Measurements from ENCODE around the gene BIRC6. TPM values are rescaled to one million over a fixed set of nuclear protein-coding genes. Genes with fewer than 3 reads are reported as not detected.

The BIRC6 gene
- total RNA-seq, 3 donors from 2014 or later (not counting 1 experiment from before 2014, with no cell fraction given) = 190 to 225 (median 224) TPM

GRCh38 chr2:32376756-32377155, 19.9 kb downstream of the BIRC6 start:
- Mint-ChIP-seq H3K9me3 (no peaks in the 10 kb centered on the region), H3K4me1 (peaks cover 58 to 59% of the 10 kb centered on the region in 2 donors)
- no peak for DNase-seq

GRCh38 chr2:32377928-32378327, 21.1 kb downstream of the BIRC6 start:
- peak overlapping the region in 1 of 2 donors; percentile 29 for H3K27ac Mint-ChIP-seq
- H3K9me3 ChIP-seq (ENCODE audit: control insufficient read depth, insufficient read depth, low read length) = no peaks in the 10 kb centered on the region
- DNase-seq (no peak), ATAC-seq (no peak)
- H3K36me3 ChIP-seq (ENCODE audit: control insufficient read depth, insufficient read depth, low read length) = peaks cover 14% of the 10 kb centered on the region
- H3K27ac ChIP-seq (ENCODE audit: low read length) = no peak overlapping the region
- H3K27me3 ChIP-seq (ENCODE audit: control insufficient read depth, insufficient read depth, low read length) = no peaks in the 10 kb centered on the region
- H3K9me3 Mint-ChIP-seq = no peaks in the 10 kb centered on the region
- H3K4me3 ChIP-seq (ENCODE audit: low read length) = no peak overlapping the region
- peaks cover 4% of the 10 kb centered on the region for H3K4me1 ChIP-seq (ENCODE audit: control insufficient read depth, insufficient read depth, low read length)
- intact Hi-C loops (cut with micrococcal nuclease) = no loop called here
- 100% methylated on average over 1 of the region's 1 CpG for WGBS (ENCODE audit: insufficient coverage)
- H3K4me1 Mint-ChIP-seq = peaks cover 55% of the 10 kb centered on the region in 2 donors
- no peak overlapping the region for H3K4me3 Mint-ChIP-seq
- H3K27me3 Mint-ChIP-seq (ENCODE audit: low read depth in 2 of 2) = no peaks in the 10 kb centered on the region
- H3K36me3 Mint-ChIP-seq = peaks cover 5% of the 10 kb centered on the region
- no peak for TF ChIP-seq CTCF (IDR thresholded peaks at IDR 0.05)

More at GRCh38 chr2:32376756-32377155, 19.9 kb downstream of the BIRC6 start:
- Histone ChIP-seq H3K9me3 (ENCODE audit: control insufficient read depth, insufficient read depth, low read length) (no peaks in the 10 kb centered on the region), H3K27me3 (ENCODE audit: control insufficient read depth, insufficient read depth, low read length) (no peaks in the 10 kb centered on the region), H3K36me3 (ENCODE audit: control insufficient read depth, insufficient read depth, low read length) (peaks cover 9% of the 10 kb centered on the region), H3K4me1 (ENCODE audit: control insufficient read depth, insufficient read depth, low read length) (peaks cover 4% of the 10 kb centered on the region), H3K27ac (ENCODE audit: low read length) (no peak overlapping the region), H3K4me3 (ENCODE audit: low read length) (no peak overlapping the region)
- H3K36me3 Mint-ChIP-seq = peaks cover 1% of the 10 kb centered on the region
- H3K27me3 Mint-ChIP-seq (ENCODE audit: low read depth in 2 of 2) = no peaks in the 10 kb centered on the region
- TF ChIP-seq CTCF (IDR thresholded peaks at IDR 0.05) = no peak
- no peak overlapping the region for H3K4me3 Mint-ChIP-seq
- peak overlapping the region; percentile 29 to 30 for H3K27ac Mint-ChIP-seq
- intact Hi-C loops (cut with micrococcal nuclease) = no loop called here
- ATAC-seq = peak in 1 of 3 donors; percentile 32

GRCh38 chr2:32379352-32379751, 22.5 kb downstream of the BIRC6 start:
- intact Hi-C loops (cut with micrococcal nuclease) = no loop called here
- DNase-seq (no peak), ATAC-seq (no peak)
- Mint-ChIP-seq H3K4me1 (peaks cover 44 to 45% of the 10 kb centered on the region in 2 donors), H3K9me3 (no peaks in the 10 kb centered on the region), H3K4me3 (no peak overlapping the region), H3K27me3 (ENCODE audit: low read depth in 2 of 2) (no peaks in the 10 kb centered on the region), H3K36me3 (peaks cover 5% of the 10 kb centered on the region), H3K27ac (peak overlapping the region; percentile 21 to 29)
- Histone ChIP-seq H3K4me3 (ENCODE audit: low read length) (no peak overlapping the region), H3K9me3 (ENCODE audit: control insufficient read depth, insufficient read depth, low read length) (no peaks in the 10 kb centered on the region), H3K36me3 (ENCODE audit: control insufficient read depth, insufficient read depth, low read length) (peaks cover 20% of the 10 kb centered on the region), H3K27ac (ENCODE audit: low read length) (no peak overlapping the region), H3K4me1 (ENCODE audit: control insufficient read depth, insufficient read depth, low read length) (peaks cover 4% of the 10 kb centered on the region), H3K27me3 (ENCODE audit: control insufficient read depth, insufficient read depth, low read length) (no peaks in the 10 kb centered on the region)
- no peak for TF ChIP-seq CTCF (IDR thresholded peaks at IDR 0.05)

GRCh38 chr2:32383858-32384257, 27.0 kb downstream of the BIRC6 start:
- WGBS (ENCODE audit: insufficient coverage) = 100% methylated on average over 1 of the region's 1 CpG
- peaks cover 38% of the 10 kb centered on the region for H3K36me3 ChIP-seq (ENCODE audit: control insufficient read depth, insufficient read depth, low read length)
- no peaks in the 10 kb centered on the region for H3K9me3 Mint-ChIP-seq
- no peaks in the 10 kb centered on the region for H3K9me3 ChIP-seq (ENCODE audit: control insufficient read depth, insufficient read depth, low read length)
- H3K4me3 ChIP-seq (ENCODE audit: low read length) = no peak overlapping the region
- no peaks in the 10 kb centered on the region for H3K4me1 ChIP-seq (ENCODE audit: control insufficient read depth, insufficient read depth, low read length)
- no peaks in the 10 kb centered on the region for H3K27me3 ChIP-seq (ENCODE audit: control insufficient read depth, insufficient read depth, low read length)
- no peak overlapping the region for H3K4me3 Mint-ChIP-seq
- no peak for DNase-seq
- peaks cover 33 to 36% of the 10 kb centered on the region in 2 donors for H3K4me1 Mint-ChIP-seq
- H3K36me3 Mint-ChIP-seq = peaks cover 5% of the 10 kb centered on the region
- no peak for TF ChIP-seq CTCF (IDR thresholded peaks at IDR 0.05)
- H3K27ac ChIP-seq (ENCODE audit: low read length) = no peak overlapping the region
- H3K27ac Mint-ChIP-seq = no peak overlapping the region
- H3K27me3 Mint-ChIP-seq (ENCODE audit: low read depth in 2 of 2) = no peaks in the 10 kb centered on the region
- no peak for ATAC-seq
- intact Hi-C loops (cut with micrococcal nuclease) = no loop called here

Measured in natural killer cell (primary cell).